Keratinocyte (primary cell): Measurements from ENCODE around the gene ANKS1A.

ENCODE experiments used
- CTCF ChIP-seq, 3 experiments: IDR thresholded peaks in 1 of 3; conservative IDR thresholded peaks in 1 of 3; optimal IDR thresholded peaks in 1 of 3; 2 replicates in 2 of 3; 3 replicates in 1 of 3; pipeline versions ENCODE3 to v1.5.1; 2011; ENCODE audit warnings: low read length in 3 of 3, mild to moderate bottlenecking in 3 of 3, moderate library complexity in 2 of 3, control low read depth in 1 of 3, inconsistent platforms in 1 of 3; ENCODE audit not compliant: insufficient read depth in 2 of 3; ENCODE audit errors: extremely low read depth in 1 of 3
- EZH2 ChIP-seq: IDR thresholded peaks from one replicate; pipeline ENCODE4 v1.6.1; 2012; ENCODE audit warnings: inconsistent platforms, mild to moderate bottlenecking, low read length, moderate library complexity

- no peak for TF ChIP-seq CTCF (optimal IDR thresholded peaks at IDR 0.05 in 1 of 3, IDR thresholded peaks at IDR 0.05 in 1 of 3, conservative IDR thresholded peaks at IDR 0.05 in 1 of 3; ENCODE audit: extremely low read depth in 1 of 3, insufficient read depth in 2 of 3, low read length in 3 of 3)
- no peak for TF ChIP-seq EZH2
Measured at GRCh38 chr6:35018182-35018519, 129.1 kb downstream of the ANKS1A start.
